ENCODE results near the gene MINDY4.
"Not testable (repeated sequence)": the region's sequence is repeated elsewhere in the genome, so short reads cannot be mapped to it uniquely, and the experiment has no call there.

The MINDY4 gene

DNA sequence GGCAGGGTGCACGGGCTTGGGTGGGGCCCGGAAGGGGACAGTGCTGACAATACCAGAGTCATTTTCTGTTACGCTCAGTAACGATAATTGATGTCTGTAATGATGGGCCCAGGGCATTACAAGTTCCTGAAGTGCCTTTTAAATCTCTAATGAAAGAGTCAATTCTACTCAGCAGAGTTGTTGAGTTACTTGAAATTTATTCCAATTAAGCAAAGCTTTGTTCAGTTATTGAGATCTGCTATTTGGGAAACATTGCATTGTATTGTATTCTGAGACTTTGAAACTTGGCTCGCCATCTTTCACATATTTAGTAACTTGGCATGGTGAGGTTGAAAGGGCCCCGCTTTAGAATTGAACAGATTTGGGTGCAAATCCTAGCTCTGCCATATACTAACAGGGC is 34.7 kb downstream of the MINDY4 start:
- no peak for DNase-seq

DNA sequence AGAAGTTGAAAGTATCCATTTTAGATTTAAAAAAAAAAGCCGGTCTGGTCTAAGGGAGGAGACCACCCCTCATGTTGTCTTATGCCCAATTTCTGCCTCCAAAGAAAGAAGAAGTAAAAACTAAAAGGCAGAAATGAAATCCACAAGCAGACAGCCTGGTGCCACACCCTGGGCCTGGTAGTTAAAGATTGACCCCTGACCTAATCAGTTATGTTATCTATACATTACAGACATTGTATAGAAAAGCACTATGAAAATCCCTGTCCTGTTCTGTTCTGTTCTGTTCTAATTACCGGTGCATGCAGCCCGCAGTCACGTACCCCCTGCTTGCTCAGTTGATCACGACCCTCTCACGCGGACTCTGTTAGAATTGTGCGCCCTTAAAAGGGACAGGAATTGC is 36.3 kb downstream of the MINDY4 start:
- DNase-seq: not testable (repeated sequence)

DNA sequence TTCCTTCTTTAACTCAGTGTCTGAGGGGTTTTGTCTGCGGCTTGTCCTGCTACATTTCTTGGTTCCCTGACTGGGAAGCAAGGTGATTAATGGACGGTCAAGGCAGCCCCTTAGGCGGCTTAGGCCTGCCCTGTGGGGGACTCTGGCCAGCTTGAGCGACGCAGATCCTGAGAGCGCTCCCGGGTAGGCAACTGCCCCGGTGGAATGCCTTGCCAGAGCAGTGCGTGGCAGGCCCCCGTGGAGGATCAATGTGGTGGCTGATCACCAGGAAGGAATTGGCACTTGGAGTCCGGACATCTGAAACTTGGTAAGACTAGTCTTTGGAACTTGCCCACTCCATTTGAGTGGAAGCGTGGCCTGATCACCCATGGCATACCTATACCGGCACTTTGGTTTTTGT is 36.7 kb downstream of the MINDY4 start:
- DNase-seq: not testable (repeated sequence)

DNA sequence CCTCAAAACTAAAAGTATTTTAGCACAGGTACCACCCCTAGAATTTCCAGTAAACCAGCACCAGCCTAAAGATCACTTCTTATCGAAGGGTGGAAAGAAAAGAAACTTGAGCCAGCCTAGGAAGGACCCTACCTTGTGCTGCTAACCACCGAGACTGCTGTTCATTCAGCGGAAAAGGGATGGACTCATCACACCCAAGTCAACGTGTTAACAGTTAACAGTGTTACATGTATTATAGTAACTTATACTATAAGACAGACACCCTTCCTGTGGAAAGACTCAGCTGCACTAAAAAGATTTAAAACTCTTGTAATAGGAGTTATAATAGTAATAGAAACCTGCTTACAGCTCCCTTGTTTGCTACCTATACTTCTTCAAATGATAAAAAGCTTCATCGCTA is 39.8 kb downstream of the MINDY4 start:
- DNase-seq: no peak

DNA sequence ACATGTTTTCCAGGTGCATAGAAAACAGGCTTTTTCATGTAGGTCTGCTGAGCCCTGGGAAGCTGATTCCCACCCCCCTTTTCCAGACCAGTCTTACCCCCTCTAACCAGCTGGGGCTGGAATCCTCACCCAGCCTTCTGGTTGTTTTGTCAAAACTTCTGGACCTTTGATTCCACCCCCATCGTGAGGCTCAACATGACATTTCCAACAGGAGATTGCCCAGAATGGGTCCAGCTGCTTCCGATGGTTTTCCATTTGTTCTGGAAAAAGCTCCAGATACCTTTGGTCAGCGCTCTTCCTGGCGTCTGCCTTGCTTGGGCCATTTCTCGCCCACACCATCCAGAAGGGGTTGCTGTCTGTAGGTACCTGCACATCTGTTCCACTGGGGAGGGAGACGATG is 41.5 kb downstream of the MINDY4 start:
- no peak for DNase-seq

DNA sequence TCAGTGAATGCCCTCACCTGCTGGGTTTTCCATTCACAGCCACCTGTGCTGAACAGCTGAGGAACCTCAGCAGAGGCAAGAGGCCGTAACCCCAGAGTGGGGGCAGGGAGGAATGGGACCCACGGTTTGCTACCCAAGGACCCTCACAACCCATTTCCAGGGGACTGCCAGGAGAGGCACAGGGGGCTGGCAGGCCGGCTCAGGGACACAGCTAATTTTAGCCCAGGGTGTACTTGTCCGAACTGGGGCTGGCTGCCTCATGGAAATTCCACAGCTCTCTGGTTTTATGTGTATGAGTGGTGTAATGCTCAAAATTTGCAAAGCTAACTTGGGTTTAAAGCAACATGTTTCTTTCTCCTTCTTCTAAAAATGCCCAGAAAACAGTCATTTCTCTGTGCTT is 42.2 kb downstream of the MINDY4 start:
- no peak for DNase-seq

DNA sequence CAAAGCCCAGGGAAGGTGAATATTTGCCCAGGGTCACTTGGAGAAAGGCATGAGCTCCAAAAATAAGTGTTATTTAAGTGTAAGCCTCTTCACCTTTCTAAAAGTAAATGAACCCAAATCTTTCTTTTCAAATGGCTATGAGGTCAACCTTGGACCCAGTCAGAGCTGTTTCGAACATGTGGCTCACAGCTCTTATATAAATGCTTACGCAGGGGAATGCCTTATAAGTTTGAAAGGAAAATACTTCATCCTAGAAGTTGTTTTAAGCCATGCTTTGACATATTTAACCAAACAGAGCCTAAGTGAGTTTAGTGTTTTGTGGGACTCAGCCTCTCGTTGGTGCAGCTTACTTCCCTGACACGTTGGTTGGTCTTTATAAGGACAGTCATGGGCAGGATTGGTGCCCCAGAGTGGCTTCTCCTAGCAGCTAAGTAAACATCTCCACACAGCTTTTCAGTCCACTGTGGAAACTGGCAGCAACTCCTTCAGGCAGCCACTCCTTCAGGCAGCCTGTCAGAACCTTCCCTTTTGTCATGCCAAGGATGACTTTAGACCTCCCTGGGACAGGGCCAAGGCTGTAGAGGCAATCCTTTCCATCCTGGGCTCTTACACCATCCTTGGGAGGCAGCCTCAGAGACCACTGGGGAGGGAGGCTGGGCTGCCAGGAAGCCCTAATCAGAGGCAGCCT is 43.6 kb downstream of the MINDY4 start:
- no peak for DNase-seq

DNA sequence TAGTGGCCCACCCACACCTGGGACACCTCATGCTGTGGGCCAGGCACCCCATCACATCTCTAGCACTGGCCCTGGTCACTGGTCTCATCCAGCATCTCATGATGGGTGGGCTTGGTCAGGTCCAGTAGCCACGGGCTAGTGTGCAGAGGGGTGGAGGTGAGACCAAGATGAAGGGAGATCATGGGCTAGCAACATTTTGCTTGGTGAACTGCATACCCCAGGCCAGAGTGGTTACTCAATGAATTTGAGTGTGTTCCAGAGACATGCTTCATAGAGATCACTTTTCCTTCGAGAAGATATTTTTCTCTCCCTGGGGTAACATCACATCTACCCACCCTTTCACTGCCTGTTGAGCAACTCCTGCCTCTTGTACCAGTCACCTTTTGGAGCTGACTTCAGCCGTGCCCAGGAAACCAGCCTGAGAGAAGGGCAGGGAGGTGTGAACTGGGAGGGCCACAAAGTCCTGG is 44.2 kb downstream of the MINDY4 start:
- no peak for DNase-seq

DNA sequence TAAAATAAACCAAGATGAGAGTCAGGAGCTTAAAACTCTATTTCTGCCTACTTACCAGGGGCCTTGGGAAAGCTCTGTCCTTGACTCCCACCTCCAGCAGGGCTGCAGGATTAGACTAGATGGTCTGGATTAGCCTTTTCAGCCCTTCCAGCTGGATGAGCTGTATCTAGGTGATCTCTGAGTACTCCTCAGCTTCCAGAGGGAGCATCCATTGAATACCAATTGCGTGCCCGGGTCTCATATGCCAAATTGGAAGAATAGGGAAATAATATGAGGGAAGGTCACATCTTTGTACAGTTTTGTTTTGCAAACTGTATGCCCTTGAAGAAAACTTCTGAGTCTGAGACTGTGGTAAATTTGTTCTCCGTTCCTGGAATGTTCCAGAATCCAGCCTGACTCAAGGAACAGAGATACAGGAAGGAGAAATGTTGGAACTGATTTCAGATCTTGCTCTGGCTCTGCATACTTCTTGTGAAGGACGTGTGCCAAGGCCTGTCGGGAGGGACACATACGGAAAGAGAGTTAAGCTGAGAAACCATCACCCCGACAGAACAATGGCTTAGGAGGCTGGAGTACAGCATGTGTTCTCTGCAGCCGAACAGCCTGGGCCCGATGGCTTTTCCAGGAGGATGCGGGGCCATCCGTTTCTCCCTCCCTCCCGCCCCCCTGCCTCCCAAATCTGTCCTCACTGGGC is 44.9 kb downstream of the MINDY4 start:
- no peak for DNase-seq

DNA sequence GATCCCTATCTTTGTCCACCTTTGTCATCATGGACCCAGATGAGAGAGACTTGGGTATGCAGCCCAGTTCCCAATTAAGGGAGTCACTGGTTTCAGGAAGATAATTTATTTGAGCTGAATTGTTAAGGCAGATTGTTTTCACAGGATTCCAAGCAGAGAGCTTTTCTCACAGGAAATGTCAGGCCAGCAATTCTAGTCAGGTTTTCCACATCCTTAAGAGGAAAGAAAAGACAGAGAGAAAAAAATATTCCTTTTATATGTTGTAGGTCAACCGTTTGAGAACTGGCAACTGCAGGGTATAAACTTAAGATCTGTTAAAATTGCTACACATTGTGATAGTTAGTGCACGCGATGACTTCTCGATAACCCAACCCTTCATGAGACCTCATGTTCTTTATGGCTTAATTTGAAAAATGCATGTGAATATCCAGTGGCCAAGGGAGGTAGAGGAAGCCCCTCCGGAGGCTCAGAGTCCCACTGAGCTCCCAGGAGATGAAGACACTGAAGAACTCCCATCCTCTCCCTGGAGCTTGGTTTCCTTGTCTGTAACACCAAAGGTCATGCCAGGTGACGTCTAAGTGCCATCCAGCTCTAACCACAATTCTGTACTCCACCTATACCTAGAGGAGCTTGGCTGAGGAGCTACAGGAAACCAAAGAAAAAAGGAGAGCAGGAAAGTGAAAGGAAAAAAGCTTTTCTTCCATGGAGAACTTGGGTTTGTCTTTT is 45.6 kb downstream of the MINDY4 start:
- DNase-seq: no peak

DNA sequence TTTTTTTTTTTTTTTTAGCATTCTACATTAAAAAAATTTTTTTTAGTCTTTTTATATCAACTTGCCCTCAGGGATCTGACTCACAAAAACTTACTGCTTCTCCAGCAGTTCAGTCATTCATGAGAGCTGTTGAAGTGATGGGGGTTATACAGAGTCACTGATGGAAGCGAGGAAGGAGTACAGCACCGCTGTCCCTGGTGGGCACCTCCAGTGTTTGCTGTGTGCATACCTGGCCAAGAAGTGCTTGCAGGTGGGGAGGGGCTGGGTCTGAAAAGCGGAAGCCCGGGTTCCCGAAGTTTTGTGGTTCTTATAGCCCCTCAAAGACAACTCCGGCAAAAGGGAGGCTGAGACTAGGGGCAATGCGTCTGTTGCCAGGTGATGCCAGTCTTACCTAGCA is 46.2 kb downstream of the MINDY4 start:
- DNase-seq: no peak

DNA sequence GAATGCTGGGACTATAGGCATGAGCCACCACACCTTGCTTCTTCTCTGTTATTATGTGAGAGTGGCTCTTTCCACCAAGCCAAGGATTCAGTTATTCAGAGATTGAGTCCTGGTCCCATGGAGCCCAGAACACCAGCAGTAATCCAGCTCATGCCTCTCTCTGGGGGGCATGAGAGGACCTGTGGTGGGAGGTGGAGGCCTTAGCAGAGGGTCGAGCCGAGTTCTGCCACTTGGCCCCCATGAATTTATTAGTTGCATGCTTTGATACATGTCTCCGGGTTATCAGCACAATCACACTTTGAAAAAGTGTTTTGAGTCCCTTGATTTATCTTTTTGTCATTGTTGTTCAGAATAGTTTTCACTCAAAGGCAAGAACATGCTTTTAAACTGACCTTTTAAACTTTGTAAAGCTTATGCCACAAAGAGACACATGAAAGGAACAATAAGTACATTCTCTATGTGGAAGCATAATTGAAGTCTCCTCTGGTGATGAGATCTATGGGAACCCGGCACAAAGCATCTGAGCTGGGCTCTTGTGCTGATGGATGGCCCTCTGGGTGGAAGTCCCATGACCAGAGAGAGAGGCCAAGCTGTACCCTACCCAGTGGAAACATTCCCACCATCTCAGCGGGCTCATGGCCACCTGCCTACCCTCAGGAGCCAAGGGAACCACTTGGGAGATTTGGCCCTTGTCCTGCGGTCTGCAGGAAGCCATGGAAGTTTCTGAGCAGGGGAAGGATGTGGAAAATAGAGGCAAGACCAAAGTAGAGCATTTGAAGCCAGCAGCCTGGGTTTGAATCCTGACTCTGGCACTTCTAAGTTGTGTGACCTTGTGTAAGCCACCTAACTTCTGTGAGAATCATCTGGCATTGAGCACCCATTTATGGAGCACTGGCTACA is 53.9 kb downstream of the MINDY4 start:
- no peak for DNase-seq

DNA sequence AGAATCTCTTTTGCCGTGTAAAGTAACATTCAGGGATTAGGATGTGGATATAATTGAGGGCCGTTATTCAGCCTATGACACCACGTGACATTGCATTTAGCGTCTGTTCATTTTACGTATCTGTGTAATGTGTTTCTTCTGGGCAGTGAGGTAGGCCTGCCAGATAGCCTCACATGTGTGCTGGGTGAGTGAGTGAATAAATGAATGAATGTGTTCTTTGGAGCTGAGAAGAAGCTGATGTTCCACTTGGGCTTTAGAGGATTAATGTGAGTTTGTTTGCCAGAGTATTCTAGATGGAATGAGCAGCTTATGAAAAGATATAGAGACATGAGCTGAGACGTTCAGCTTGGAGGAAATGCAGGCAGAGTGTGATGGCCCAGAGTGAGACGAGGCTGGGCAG is 55.0 kb downstream of the MINDY4 start:
- no peak for DNase-seq

DNA sequence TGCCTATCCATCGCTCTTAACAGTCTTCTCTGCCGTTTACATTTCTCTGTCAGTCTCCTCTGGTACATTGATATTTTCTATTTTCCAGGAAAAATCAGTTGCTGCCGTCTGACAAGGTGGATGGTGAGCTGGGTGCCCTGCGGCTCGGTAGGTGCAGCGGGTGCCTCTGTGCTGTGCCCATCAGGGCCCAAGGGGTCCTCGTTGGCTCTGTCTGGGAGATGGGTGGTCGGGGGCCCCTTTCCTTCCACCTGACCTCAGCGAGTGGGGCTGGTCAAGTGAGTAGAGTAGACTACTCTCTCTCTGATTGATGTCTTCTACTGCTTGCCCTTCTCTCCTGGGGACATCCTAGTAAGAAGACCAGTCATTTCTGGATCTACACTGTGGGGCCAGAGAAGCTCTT is 57.4 kb downstream of the MINDY4 start:
- DNase-seq: no peak

DNA sequence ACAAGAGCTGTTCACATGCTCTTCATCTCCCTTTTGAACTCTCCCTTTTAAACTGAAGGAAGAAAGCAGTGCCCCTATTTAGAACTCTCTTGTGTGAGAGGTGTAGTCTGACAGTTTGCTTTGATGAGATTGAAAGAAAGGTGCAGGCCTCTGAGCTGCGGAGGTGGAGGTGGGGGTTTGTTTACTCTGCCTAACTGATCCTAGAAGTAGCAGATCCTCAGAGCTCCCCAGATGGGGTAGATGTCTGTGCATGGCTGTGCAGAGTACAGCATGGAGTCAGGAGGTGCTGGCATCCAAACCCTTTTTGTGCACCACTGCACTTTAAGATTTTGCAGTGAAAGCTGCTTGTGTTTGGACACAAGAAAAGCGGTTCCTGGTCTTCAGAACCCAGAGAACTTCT is 58.3 kb downstream of the MINDY4 start:
- DNase-seq: no peak

DNA sequence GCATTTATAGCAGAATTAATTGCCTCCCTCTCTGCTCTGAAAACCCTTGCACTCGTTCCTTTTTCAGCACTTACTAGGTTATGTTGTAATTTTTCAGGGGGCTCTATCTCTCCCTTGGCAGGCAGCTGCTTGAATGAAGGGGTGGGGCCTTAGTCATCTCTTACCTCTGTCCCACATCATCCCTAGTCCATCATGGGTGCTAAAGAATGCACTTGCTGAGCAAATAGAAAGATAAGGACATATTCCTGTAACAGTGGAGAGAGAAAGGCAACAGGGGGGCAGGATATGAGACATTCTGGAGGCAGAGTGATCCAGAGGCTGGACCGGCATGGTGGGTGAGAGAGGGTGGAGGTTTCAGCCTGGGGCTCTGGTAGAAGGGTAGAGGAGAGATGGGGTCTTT is 60.0 kb downstream of the MINDY4 start:
- no peak for DNase-seq

DNA sequence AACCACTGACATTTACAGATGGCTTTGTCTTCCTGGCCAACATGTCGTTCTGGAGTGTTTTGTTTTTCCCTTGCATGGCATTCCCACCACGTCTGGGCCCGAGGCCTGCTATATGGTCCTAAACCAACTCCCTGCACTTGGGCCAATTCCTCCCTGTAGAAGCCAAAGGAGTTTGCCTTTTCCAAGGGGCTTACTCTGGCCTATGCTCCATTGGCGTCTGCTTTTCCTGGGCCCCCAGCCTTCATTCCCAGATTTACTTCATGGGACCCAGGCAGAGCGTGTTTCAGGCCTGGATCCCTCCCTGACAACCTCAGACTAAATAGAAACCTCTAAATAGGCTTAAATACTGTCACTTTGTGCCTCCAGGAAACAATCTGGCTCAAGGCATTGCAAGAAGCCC is 60.7 kb downstream of the MINDY4 start:
- no peak for DNase-seq

DNA sequence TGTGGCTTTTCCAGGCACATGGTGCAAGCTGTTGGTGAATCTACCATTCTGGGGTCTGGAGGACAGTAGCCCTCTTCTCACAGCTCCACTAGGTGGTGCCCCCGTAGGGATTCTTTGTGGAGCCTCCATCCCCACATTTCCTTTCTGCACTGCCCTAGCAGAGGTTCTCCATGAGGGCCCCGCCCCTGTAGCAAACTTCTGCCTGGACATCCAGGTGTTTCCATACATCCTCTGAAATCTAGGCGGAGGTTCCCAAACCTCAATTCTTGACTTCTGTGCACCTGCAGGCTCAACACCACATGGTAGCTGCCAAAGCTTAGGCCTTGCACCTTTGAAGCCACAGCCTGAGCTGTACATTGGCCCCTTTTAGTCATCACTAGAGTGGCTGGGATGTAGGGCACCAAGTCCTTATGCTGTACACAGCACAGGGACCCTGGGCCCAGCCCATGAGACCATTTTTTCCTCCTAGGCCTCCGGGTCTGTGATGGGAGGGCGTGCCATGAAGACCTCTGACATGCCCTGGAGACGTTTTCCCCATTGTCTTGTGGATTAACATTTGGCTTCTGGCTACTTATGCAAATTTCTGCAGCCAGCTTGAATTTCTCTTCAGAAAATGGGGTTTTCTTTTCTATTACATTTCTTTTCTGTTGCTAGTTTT is 62.9 kb downstream of the MINDY4 start:
- DNase-seq: not testable (repeated sequence)

DNA sequence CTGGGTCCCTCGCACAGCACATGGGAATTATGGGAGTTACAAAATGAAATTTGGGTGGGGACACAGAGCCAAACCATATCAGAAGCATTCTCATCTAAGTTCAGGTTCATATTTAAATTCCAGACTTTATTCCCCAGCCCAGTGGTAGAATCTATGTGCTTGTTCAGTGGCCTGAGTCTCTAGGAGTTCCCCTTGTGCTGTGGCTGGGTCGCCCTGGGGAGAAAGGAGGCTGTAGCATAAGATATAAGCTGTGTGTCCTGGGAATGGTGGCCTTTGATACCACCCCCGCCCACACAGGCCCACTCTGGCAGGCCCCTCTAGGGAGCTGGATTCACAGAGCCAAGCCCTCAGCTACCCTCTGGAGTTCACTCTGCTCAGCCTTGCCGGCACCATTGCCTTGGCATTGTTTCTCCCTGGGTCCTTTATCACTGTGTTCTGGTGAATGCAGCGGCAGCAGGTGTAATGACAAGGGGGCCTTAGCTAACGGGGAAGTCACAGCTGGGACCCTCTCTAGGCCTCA is 64.2 kb downstream of the MINDY4 start:
- DNase-seq: no peak

DNA sequence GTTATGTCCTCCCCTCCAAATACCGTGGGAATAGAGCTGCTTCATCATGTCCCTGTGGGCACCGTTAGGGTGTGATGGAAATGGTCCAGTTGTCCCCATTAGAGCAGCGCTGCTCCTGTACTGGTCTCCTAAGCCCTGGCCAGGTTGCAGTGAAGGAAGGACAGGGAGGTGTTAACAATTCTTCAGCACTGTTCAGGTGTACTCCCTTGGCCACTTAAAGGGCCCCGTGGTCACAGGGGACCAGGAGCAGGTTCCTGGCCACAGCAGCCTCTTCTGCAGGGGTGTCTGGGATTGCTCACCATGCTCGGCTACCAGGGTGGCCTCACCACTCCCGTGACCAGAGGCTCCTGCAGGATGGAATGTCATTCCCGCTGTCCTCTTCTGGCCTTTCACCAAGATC is 65.8 kb downstream of the MINDY4 start:
- DNase-seq: no peak

DNA sequence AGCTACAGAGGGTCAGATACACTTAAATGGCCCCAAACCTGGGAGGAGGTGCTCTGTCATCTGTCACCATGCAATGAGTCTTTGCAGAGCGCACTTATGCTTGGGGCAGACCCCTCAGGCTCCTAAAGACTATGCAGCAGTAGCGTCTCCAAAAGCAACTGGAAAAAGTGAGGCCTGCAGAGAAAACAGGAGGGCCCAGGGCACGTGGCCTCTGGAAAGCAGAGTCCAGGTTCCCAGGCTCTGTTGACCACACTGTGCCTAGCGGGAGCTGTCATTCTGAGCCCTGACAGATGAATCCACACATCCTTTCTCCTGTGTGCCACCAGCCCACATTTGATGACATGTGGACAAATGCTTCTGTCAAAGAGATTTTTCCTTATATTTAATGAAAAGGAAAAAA is 66.4 kb downstream of the MINDY4 start:
- no peak for DNase-seq

DNA sequence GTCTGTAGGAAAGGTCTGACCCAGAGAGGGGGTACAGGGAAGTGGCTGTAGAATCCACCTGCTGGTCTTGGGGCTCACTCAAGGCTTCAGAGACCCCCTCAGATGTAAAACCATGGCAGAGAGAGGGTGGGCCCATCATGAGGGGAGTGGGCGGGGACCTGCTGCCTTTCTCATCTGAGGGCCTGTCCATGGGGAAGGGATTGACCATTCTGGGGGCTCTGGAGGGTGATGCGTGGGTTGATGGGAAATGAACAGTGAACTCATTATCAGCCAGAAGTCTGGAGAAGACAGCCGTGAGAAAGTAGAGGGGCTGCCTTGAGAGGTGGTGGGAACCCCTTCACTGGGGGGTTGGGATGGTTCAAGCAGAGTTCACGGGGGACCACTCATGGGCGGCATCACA is 66.8 kb downstream of the MINDY4 start:
- no peak for DNase-seq
